Stimulated activated CD4-positive, alpha-beta T cell treated with anti-CD3 and anti-CD28 coated beads, Interleukin-1b, Interleukin-23, amount 100 ng/mL, for 1 hour (primary cell): ENCODE measurements around the gene TUBAL3.
"Not testable (repeated sequence)": the region's sequence is repeated elsewhere in the genome, so short reads cannot be mapped to it uniquely, and the experiment has no call there.

Experiments
- DNase-seq, 2 donors: peaks; one replicate each; pipeline ENCODE4 v3.0.0-alpha.2; 2020; ENCODE audit warnings: low read depth in 2 of 2

TUBAL3 gene

GRCh38 chr10:5379202-5379601 is 25.4 kb downstream of the TUBAL3 start:
- not testable (repeated sequence) for DNase-seq

GRCh38 chr10:5376450-5376849 is 28.2 kb downstream of the TUBAL3 start:
- DNase-seq: no peak

GRCh38 chr10:5373891-5374611 is 30.6 kb downstream of the TUBAL3 start:
- no peak for DNase-seq

GRCh38 chr10:5373307-5373706 is 31.3 kb downstream of the TUBAL3 start:
- no peak for DNase-seq

- DNase-seq: no peak
Observed at GRCh38 chr10:5370493-5371352, 33.9 kb downstream of the TUBAL3 start.

GRCh38 chr10:5369362-5370158 is 35.1 kb downstream of the TUBAL3 start:
- DNase-seq: no peak

GRCh38 chr10:5365928-5366327 is 38.7 kb downstream of the TUBAL3 start:
- no peak for DNase-seq

GRCh38 chr10:5364890-5365338 is 39.7 kb downstream of the TUBAL3 start, which contains the start of gene UCN3:
Gene UCN3 (plus strand): TSS chr10:5364966. CDS start chr10:5373721, 8,755 bp downstream.
- DNase-seq: no peak

- DNase-seq: no peak
Observed at GRCh38 chr10:5364374-5364773, 40.3 kb downstream of the TUBAL3 start.

- DNase-seq: no peak
Observed at GRCh38 chr10:5362873-5363272, 41.8 kb downstream of the TUBAL3 start.

- no peak for DNase-seq
Observed at GRCh38 chr10:5361966-5362365, 42.7 kb downstream of the TUBAL3 start.

GRCh38 chr10:5360318-5360915 is 44.2 kb downstream of the TUBAL3 start:
- no peak for DNase-seq

GRCh38 chr10:5356302-5356763 is 48.3 kb downstream of the TUBAL3 start:
- no peak for DNase-seq

GRCh38 chr10:5355594-5356301 is 48.9 kb downstream of the TUBAL3 start:
- no peak for DNase-seq

- DNase-seq: no peak
Observed at GRCh38 chr10:5354068-5354467, 50.6 kb downstream of the TUBAL3 start.

GRCh38 chr10:5349362-5349761 is 55.3 kb downstream of the TUBAL3 start:
- DNase-seq: no peak

- no peak for DNase-seq
Observed at GRCh38 chr10:5346881-5347280, 57.7 kb downstream of the TUBAL3 start.

- DNase-seq: no peak
Observed at GRCh38 chr10:5344746-5345145, 59.9 kb downstream of the TUBAL3 start.

GRCh38 chr10:5343979-5344378 is 60.6 kb downstream of the TUBAL3 start:
- no peak for DNase-seq

GRCh38 chr10:5343561-5343960 is 61.1 kb downstream of the TUBAL3 start:
- DNase-seq: no peak
